C4-2B (cell line): ENCODE results near the gene MAP1S.
"Not testable (repeated sequence)": the region's sequence is repeated elsewhere in the genome, so short reads cannot be mapped to it uniquely, and the experiment has no call there.

Source experiments
- H3K27ac ChIP-seq: fragments of 450-650 bp; 2 replicates; pipeline ENCODE4 v1.5.1; 2017
- ZFX ChIP-seq: fragments of 450-650 bp; IDR thresholded peaks from 2 replicates; pipeline ENCODE4 v1.6.1; 2017

MAP1S gene

DNA sequence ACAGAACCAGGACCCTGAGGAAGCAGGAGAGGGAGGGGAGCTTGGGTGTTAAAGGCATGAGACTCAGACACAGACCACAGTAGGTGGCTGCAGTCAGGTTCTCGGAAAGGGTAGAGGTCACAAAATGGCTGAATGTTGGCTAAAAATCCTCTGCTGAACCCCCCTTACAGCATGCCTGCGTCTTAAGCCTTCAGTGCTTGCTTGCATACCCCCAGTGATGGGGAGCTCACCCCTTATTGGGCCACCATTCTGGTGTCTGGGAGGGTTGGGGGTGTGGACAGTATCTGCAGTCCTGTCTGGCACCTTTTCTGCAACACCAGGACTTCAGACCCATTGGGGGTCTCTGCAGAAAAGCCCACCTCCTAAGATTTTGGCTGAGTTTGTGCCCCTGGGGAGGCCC is 61.5 kb downstream of the MAP1S start:
- no peak overlapping the region for H3K27ac ChIP-seq
- TF ChIP-seq ZFX: no peak

DNA sequence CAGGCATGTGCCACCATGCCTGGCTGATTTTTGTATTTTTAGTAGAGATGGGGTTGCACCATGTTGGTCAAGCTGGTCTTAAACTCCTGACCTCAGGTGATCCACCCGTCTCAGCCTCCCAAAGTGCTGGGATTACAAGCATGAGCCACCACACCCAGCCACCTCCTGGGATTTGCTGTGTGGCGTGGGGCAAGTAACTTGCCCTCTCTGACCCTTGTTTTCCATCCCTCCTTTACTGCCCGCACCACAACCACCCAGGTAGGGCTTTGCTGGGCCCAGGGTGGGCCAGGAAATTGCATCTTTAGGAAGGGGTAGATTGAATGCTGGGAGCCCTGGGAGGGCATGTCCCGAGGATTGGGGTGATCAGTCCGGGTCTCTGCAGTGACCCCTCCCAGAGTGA is 64.4 kb downstream of the MAP1S start:
- H3K27ac ChIP-seq: not testable (repeated sequence)
